NOMO-1 treated with dmso at 0.1 percent for 144 hours (cell line): ENCODE results near the gene VBP1.
"Not testable (repeated sequence)": the region's sequence is repeated elsewhere in the genome, so short reads cannot be mapped to it uniquely, and the experiment has no call there.

ENCODE experiments used
- DNase-seq: peaks from one replicate; lab custom pipeline; 2025; ENCODE audit not compliant: unreplicated experiment; lab: John Stamatoyannopoulos, UW

Gene VBP1

DNA sequence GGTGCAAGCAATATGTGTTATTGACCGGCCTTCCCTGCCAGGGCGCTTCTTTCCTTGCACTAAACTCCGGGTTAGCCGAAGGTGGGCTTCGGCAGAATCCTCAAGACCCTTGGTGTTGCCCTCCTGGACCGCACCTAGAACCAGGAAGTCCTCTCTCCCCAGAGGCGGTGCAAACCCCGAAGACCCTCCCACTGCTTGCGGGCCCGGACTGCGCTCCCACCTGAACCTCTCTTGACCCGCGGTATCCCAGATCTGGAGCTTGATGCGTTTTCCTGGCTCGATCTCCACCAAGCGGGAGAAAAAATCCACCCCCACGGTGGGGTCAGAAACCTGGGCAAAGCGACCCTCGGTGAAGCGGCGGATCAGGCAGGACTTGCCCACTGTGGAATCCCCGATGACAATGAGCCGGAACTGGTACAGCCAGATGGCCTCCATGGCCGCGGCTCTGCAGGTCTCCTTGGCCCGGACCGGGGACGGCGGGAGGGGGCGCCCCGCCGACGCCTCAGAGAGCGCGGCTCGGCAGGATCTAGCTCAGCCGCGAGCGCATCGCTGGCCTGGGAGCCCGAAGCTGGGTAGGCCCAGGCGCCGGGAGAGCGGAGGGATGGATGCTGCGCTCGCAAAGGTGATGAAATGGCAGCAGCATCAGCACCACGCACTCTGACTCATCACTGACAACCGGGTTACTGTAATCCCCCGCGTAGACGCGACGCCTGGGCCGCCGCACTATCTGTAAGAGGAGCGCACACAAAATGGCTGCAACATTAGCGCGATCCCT lies 47.8 kb downstream of the VBP1 start, which contains the start of gene RAB39B:
Gene RAB39B (minus strand): TSS at position 638 of the 775 bp plus-strand sequence. CDS start 203 bp downstream, at position 435.
- DNase-seq: peak; percentile 9

DNA sequence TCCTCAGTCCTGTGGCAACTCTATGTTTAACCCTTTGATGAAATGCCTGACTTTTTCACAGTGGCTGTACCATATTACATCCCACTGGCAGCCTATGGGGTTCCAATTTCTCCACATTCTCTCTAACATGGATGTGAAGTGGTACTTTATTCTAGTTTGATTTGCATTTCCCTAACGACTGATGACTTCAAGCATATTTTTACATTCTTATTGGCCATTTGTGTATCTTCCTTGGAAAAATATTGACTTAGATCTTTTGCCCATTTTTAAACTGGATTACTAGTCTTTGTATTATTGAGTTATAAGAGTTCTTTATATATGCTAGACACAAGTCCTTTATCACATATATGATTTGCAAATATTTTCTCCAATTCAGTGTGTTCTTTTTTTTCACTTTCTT lies 50.2 kb downstream of the VBP1 start:
- DNase-seq: no peak

DNA sequence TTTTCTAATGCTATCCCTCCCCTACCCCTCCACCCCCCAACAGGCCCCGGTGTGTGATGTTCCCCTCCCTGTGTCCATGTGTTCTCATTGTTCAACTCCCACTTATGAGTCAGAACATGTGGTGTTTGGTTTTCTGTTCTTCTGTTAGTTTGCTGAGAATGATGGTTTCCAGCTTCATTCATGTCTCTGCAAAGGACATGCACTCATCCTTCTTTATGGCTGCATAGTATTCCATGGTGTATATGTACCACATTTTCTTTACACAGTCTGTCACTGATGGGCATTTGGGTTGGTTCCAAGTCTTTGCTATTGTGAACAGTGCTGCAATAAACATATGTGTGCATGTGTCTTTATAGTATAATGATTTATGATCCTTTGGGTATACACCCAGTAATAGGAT lies 51.7 kb downstream of the VBP1 start:
- DNase-seq: not testable (repeated sequence)

DNA sequence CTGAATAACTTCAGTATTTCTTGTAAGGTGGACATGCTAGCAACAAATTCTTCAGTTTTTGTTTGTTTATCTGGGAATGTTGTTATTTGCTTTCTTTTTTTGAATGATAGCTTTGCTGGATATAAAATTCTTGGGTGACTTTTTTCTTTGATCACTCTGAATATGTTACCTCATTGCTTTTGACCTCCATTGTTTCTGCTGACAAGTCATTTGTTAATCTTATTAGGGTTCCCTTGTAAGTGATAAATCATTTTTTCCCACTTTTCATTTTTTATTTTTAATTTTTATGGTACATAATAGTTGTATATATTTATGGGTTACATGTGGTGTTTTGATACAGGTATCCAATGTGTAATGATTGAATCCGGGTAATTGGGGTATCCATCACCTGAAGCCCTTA lies 54.7 kb downstream of the VBP1 start:
- no peak for DNase-seq

DNA sequence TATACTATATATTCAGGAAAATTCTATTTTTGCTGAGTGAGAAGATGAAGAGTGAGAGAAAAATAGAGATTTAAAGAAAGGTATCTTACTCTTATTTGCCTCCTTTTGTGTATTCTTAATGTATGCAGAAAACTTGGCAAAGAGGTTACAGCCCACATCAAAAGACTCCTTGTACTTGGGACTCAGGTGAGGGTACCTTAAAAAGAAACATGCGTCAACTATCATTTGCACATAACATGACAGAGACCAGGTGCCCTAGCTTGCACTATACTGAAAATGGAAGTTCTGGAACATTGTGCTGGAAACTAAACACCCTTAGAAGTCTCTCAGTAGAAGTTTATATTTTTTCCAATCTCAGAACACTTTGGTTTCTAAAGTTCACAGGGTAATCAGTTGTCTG lies 63.6 kb downstream of the VBP1 start:
- DNase-seq: no peak
